Measurements from ENCODE around the gene DYNC2LI1.

DYNC2LI1 gene

DNA sequence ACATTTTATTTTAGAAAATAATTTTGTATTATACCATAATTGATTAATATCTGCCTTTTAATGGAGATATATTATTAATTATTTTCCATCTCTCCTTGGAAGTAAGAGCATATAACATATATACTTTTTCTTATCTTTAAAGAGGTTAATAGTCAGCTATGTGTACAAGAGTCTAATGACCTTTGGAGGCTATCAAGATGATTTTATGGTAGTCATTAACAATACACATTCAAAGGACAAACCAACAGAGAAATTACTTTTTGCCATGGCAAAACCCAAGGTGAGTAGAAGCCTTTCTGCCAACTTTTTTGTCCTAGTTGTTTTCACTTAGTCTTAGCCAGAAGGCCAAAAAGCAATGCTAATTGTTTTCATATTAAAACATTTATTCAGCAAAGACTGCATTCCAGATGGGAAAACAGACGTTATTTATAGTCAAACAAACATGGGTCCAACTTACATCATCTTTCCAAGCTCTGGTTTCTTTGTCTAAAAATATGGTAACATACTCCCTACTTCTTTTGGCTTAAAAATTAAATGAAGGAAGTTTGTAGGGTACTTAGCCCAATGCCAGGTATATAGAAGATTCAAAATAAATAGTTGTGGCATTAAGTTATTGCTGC is 9.6 kb upstream of the DYNC2LI1 start:
- DNase-seq, result no peak

DNA sequence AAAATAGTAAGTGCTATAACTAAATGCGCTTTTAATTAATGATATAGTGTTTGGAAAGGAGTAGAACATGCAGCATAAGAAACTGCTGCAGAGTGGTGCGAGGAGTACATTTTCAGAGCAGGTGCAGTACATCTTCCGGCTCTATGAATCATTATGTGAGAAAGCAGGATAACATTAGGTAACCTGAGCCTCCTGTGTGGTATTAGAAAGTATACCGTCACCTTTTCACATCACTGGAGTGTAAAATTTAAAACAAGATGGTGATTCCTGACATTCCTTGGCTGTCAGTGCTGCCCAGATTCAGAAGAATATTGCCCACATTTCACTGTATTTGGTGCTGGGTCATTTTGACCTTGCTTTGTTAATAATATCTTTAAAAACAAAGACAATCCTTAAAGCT is 7.8 kb upstream of the DYNC2LI1 start:
- no peak for DNase-seq

DNA sequence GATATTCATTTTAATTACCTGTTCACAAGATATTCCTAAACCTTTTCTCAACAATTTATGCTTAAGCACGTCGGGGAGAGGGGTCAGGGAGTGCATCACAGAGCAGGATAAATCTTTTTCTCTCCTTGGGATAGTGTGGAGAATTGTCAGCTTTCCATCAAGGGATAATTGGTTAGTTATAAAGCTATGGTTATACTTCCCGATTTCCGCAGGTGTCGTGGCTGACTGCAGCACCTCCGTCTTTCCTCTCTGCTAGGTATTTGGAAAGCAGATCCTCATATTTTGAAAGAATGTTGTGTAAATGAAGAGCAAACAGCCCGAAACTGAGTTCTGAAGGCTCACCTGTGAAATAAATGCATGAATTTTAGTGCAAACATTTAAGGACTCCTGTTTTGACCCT is 778 bp downstream of the DYNC2LI1 start:
- no peak for DNase-seq

DNA sequence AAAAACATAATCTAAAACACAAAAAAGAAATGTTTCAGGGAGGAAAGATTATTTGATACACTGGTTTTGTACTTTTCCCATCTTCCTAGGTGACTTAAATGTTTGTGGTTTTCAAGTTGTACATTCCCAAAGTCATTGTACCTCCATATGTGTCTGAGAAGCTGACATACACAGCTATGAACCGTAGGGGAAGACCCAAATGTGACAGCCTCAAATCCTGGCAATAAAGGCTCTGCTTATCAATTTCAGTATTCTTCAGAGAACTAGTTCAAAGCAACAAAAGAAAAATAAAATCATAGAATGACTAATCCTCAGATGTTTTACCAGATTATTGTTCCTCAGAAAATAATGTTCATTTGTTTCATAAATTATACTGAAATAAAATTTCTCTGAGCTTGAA is 2.5 kb downstream of the DYNC2LI1 start:
- no peak for DNase-seq

- peak; percentile 60 for DNase-seq
Measured at GRCh38 chr2:43777306-43777926, 3.6 kb downstream of the DYNC2LI1 start.

GRCh38 chr2:43778233-43778632 is 4.4 kb downstream of the DYNC2LI1 start:
- no peak for DNase-seq

DNA sequence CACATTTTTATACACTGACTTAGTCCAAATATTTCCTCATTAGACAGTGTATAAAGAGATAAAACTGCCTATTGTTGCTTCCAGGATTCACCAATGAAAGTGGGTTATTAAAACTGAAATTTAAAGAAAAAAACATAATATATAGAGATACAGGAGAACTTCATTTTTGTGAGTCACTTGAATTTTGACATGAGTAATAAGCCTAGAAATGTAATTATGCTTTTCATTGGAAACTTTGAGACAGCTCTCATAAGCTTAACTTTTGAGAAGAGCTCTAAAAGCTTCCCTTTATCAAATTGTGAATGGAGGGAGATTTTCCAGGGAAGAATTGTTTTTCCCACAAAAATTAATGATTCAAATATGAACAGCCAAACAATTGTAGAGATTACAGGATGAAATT is 14.1 kb downstream of the DYNC2LI1 start:
- no peak for DNase-seq

DNA sequence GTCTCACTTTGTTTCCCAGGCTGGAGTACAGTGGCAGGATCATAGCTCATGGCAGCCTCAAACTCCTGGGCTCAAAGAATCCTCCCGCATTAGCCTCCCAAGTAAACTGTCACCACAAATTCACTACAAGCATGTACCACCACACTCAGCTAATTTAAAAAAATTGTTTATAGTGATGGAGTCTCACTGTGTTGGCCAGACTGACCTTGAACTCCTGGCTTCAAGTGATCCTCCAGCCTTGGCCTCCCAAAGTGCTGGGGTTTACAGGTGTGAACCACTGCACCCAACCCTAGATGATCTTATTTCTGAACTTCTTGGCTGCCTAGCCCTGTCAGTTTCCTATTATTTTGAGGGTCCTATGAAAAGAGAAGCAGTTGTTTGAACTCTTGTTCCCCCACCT is 14.8 kb downstream of the DYNC2LI1 start:
- DNase-seq, result no peak

GRCh38 chr2:43790147-43790546 is 16.3 kb downstream of the DYNC2LI1 start:
- DNase-seq, result no peak

DNA sequence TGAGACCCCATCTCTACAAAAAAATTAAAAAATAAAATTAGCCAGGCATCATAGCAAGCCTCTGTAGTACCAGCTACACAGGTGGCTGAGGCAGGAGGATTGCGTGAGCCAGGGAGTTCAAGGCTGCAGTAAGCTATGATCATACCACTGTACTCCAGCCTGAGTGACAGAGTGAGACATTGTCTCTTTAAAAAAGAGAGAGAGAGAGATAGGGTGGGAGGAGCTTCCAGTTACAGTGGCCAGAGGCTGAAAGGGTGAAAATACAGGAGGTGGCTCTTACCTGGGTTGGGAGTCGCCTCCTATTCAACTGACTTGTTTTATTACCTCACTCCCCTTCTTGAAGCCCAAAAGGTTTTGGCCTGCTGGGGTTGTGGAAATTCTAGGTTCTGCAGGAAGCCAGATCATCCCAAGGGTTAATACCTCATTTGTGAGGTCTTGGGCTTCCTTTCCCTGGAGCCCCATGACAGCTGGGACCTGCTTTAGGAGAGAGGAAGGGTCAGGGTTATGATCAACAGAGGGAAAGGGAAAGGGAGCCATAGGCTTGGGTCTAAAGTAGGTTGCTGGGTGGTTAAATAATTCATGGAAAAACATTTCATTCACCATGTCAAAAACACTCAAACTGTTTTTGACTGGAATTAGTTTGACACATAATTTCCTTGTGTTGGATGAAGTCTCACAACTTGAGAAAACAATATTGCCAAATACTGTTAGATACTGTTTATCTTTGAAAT is 17.4 kb downstream of the DYNC2LI1 start:
- DNase-seq, result no peak

- DNase-seq, result no peak
Measured at GRCh38 chr2:43792653-43793052, 18.8 kb downstream of the DYNC2LI1 start.

DNA sequence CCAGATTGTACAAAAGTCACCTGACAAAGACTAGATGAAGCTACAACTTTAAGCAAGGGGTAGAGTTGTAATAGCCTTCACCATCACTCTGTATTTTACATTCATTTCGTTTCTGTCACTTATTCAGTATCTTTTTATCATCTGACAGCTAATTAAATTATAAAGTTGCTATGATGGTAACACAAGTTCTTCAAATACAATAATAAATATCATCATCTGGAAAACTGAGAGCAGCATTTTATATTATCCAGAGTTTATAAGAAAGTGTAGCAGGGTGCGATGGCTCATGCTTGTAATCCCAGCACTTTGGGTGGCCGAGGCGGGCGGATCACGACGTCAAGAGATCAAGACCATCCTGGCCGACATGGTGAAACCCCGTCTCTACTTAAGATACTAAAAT is 21.1 kb downstream of the DYNC2LI1 start:
- DNase-seq, result no peak

- DNase-seq, result no peak
Measured at GRCh38 chr2:43796206-43796605, 22.4 kb downstream of the DYNC2LI1 start.

- no peak for DNase-seq
Measured at GRCh38 chr2:43798300-43798699, 24.5 kb downstream of the DYNC2LI1 start.

GRCh38 chr2:43800894-43801293 is 27.1 kb downstream of the DYNC2LI1 start:
- no peak for DNase-seq

GRCh38 chr2:43802135-43802534 is 28.3 kb downstream of the DYNC2LI1 start:
- no peak for DNase-seq

DNA sequence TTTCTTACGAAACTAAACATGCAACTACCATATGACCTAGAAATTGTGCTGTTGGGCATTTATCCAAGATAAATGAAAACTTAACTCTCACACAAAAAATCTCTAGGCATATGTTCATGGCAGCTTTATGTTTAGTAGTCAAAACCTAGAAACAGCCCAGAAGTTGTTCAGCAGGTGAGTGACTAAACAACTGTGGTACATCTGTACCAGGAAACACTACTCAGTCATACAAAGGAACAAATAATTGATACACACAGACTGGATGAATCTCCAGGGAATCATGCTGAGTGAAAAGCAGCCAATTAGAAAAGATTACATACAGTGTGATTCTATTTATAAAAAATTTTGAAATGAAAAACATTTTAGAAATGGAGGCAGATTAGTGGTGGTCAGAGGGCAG is 29.3 kb downstream of the DYNC2LI1 start:
- DNase-seq, result no peak

DNA sequence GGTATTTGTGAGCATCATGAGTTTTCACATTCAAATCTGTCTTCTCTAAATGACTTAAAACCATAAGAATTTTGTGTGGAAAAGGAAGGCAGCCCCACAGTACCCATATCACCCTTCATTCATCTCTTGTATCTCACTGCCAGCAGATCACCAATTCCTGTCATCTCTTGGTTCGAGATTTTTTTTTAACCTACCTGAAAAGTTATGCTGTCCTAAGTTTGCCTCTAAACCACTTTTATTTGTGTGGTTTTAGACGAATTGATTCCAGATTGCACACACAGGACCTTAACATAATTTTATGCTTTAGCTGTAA is 32.8 kb downstream of the DYNC2LI1 start:
- DNase-seq, result no peak

DNA sequence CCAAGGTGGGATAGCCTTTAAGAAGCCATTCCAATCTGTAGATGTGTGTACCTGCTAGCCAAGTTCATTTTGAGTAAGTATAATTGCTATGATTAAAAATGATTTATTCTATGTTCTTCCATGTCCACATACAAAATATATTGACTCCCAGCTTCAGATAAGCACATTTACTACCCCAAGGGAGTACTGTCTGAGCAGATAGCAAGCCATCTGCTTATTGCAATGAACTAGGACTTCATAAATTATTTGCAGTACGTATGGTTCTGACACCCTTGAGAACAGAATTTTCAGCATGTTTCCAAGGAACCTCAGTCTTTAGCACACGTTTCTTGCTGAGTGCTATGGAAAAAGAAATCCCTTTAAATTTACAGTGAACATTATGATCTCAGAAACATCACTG is 36.6 kb downstream of the DYNC2LI1 start:
- DNase-seq, result no peak

GRCh38 chr2:43810888-43811287 is 37.0 kb downstream of the DYNC2LI1 start:
- no peak for DNase-seq

GRCh38 chr2:43812006-43812405 is 38.2 kb downstream of the DYNC2LI1 start:
- no peak for DNase-seq

GRCh38 chr2:43812947-43813346 is 39.1 kb downstream of the DYNC2LI1 start:
- DNase-seq, result no peak

DNA sequence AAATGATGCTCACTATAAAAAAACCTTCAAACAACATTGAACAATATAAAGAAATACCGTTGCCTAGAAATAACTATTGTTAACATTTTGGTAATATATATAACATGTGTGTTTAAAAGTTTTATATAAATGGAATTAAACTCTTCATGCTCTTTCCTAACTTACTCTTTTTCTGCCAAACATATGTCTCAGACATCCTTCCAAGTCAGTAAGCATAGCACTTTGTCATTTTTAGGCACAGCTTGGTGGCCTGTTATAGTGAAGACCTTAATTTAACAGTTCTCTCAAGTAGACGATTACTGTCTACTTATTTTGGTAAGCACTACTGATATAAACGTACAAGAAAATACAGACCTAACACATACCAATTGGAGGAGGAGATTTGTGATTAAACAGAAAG is 40.9 kb downstream of the DYNC2LI1 start:
- DNase-seq, result no peak

DNA sequence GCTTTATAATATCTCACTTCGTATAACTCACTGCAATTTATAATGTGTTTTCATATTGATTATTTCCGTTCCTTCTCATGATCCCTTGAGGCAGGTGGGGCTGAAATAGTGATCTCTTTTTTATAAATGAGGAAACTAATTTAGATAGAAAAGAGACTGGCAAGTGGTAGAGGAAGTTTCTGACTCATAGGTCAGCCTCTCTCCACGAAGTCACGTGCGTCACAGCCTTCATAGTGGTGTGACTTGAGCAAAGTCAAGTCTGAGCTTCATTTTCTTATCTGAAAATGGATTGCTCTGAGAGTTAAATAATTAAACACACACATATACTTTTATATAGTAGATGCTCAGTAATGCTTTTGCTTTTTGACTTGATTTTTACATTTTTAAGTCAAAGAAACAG is 44.9 kb downstream of the DYNC2LI1 start:
- DNase-seq, result no peak

Measured in activated CD8-positive, alpha-beta memory T cell treated with anti-CD3 and anti-CD28 coated beads, Interleukin-2, amount 50 U/mL, for 48 hours (primary cell).